A673 (cell line): ENCODE results near the gene MRFAP1L1. TPM values are rescaled to one million over a fixed set of nuclear protein-coding genes. Genes with fewer than 3 reads are reported as not detected.

Experiments
- BruUV-seq: library from RNA; stranded (reverse); fragments of 400-500 nt; replicated peaks from 2 replicates; lab custom pipeline; 2021; lab: Mats Ljungman, UMichigan
- CTCF ChIA-PET: fragments of 300-600 bp; sonication (Branson Sonifier 250); formaldehyde crosslinking; loops from one replicate; lab custom pipeline; 2022; ENCODE audit warnings: antibody characterized with exemption; lab: Charles Lee
- POLR2A ChIA-PET: fragments of 300-600 bp; sonication (Branson Sonifier 250); formaldehyde crosslinking; loops from one replicate; lab custom pipeline; 2022; ENCODE audit warnings: antibody characterized with exemption; ENCODE audit not compliant: low non-redundant PET; lab: Charles Lee
- DNase-seq: peaks from one replicate; pipeline ENCODE4 v3.0.0-alpha.2; 2015; ENCODE audit warnings: low spot score
- H3K27ac ChIP-seq: fragments of 200-600 bp; sonication (generic); 2 replicates; pipeline ENCODE4 v1.5.1; 2016; ENCODE audit warnings: mixed run types, low read depth, mild to moderate bottlenecking, mixed read lengths, antibody characterized with exemption, low read length; ENCODE audit not compliant: poor library complexity, severe bottlenecking
- H3K27me3 ChIP-seq: fragments of 200-600 bp; sonication (generic); replicated peaks from 2 replicates; pipeline ENCODE4 v1.6.1; 2017; ENCODE audit warnings: mixed run types, low read depth, mild to moderate bottlenecking, mixed read lengths, antibody characterized with exemption, low read length; ENCODE audit not compliant: insufficient read depth, poor library complexity
- H3K36me3 ChIP-seq: fragments of 200-600 bp; sonication (generic); 2 replicates; pipeline ENCODE4 v1.6.1; 2016; ENCODE audit warnings: mixed run types, mild to moderate bottlenecking, mixed read lengths, antibody characterized with exemption, low read length; ENCODE audit not compliant: insufficient read depth, poor library complexity, severe bottlenecking
- H3K4me1 ChIP-seq: fragments of 200-600 bp; sonication (generic); 2 replicates; pipeline ENCODE4 v1.6.1; 2017; ENCODE audit warnings: mixed run types, mild to moderate bottlenecking, mixed read lengths, antibody characterized with exemption, low read length; ENCODE audit not compliant: insufficient read depth, poor library complexity, severe bottlenecking
- H3K4me3 ChIP-seq: fragments of 200-600 bp; sonication (generic); 2 replicates; pipeline ENCODE4 v1.5.1; 2016; ENCODE audit warnings: low read depth, mixed run types, mild to moderate bottlenecking, mixed read lengths, low read length; ENCODE audit not compliant: poor library complexity, severe bottlenecking
- H3K9me3 ChIP-seq: fragments of 200-600 bp; sonication (generic); 2 replicates; pipeline ENCODE4 v1.6.1; 2016; ENCODE audit warnings: mixed run types, low read depth, mild to moderate bottlenecking, mixed read lengths, antibody characterized with exemption, low read length; ENCODE audit not compliant: poor library complexity, severe bottlenecking
- EZH2 ChIP-seq: fragments of 200-600 bp; sonication (generic); IDR thresholded peaks from 2 replicates; pipeline ENCODE4 v1.6.1; 2017; ENCODE audit warnings: borderline replicate concordance, low read depth, mild to moderate bottlenecking, mixed read lengths, antibody characterized with exemption, low read length; ENCODE audit not compliant: poor library complexity, severe bottlenecking
- intact Hi-C: fragments of 100-400 bp; cut with micrococcal nuclease; formaldehyde crosslinking; loops from one replicate; pipeline ENCODE4 v1.10.0; 2022; ENCODE audit not compliant: unreplicated experiment
- total RNA-seq: library from RNA; stranded (reverse); gene quantifications from 2 replicates; pipeline ENCODE4 v1.2.3, GENCODE V29; 2021
- TF ChIP-seq, protein P1 (sequence below): fragments of 300-800, 200-600 bp; sonication (generic); conservative IDR thresholded peaks from 2 replicates; pipeline ENCODE4 v1.5.1; 2017; ENCODE audit warnings: low read depth, mild to moderate bottlenecking, antibody characterized with exemption, low read length, moderate library complexity, mixed read lengths

Gene MRFAP1L1
- total RNA-seq, 1 experiment from 2014 or later: 61.0 TPM

DNA sequence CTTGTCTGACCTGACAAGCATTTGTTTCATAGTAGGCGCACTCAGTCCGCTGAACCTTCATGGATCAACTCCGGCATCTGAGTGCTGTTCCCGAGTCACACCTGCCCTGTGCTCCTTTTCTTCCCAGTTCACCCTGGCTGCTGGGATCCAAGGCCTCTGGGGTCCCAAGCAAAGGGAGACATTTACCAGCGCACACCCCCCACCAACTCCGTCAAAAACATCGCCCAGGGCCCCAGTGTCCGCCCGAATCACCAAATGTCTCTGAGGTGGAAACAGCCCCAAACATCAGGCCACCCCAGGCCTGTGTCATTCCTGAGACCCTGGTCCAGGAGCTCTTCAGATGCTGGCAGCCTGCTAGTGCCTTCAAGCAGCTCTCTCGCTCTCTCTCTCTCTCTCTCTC, 11.5 kb upstream of the MRFAP1L1 start:
- POLR2A ChIA-PET: no interaction called here
- CTCF ChIA-PET: interaction anchor here (0.7 to 2.0 kb wide), 3 partner anchors 152 to 361 kb away, joined by 3 to 31 read pairs (median 3); no protein-coding TSS in a partner anchor

DNA sequence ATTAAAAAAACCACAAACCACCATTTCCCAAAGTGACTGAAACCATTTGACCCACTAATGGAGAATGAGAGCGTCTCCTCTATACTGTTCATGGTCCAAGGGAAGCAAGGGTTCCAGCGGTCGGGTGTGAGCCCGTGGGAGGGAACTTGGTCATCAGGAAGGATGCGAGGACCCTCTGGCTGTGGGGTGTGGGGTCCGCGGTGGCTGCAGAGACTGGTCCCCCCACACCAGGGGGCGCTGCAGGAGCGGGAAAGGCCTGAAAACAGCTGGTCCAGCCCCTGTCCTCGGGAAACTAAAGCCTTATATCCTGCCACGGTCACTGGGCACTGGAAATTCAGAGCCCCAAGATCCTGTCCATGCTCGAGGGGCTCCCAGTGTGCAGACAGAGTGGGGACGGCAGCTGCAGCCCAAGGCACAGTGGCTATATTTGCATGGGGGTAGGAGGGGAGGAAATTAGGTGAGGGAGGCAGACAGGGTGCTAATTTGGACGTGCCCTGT, 10.6 kb upstream of the MRFAP1L1 start:
- Histone ChIP-seq H3K4me1 (peaks cover 6% of the 10 kb centered on the region), H3K27me3 (no peaks in the 10 kb centered on the region), H3K36me3 (no peaks in the 10 kb centered on the region), H3K9me3 (no peaks in the 10 kb centered on the region), H3K4me3 (no peak overlapping the region), H3K27ac (no peak overlapping the region)
- TF ChIP-seq EZH2: no peak
- TF ChIP-seq, protein P1, sequence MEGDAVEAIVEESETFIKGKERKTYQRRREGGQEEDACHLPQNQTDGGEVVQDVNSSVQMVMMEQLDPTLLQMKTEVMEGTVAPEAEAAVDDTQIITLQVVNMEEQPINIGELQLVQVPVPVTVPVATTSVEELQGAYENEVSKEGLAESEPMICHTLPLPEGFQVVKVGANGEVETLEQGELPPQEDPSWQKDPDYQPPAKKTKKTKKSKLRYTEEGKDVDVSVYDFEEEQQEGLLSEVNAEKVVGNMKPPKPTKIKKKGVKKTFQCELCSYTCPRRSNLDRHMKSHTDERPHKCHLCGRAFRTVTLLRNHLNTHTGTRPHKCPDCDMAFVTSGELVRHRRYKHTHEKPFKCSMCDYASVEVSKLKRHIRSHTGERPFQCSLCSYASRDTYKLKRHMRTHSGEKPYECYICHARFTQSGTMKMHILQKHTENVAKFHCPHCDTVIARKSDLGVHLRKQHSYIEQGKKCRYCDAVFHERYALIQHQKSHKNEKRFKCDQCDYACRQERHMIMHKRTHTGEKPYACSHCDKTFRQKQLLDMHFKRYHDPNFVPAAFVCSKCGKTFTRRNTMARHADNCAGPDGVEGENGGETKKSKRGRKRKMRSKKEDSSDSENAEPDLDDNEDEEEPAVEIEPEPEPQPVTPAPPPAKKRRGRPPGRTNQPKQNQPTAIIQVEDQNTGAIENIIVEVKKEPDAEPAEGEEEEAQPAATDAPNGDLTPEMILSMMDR: peak; percentile 94
- DNase-seq: peak; percentile 85
- CTCF ChIA-PET: interaction anchor here (0.6 to 2.0 kb wide), 6 partner anchors 11 to 362 kb away, joined by 3 to 31 read pairs (median 3); partner anchors contain the start of gene TADA2B
- intact Hi-C loops: loop anchor here (1.0 to 5.0 kb wide), 3 partner anchors 153 to 351 kb away; no protein-coding TSS in a partner anchor
- BruUV-seq: no TSS peak
- POLR2A ChIA-PET: no interaction called here

More for the DNA sequence above, 11.5 kb upstream of the MRFAP1L1 start:
- intact Hi-C loops: loop anchor here (2.0 to 5.0 kb wide), 2 partner anchors 266 to 350 kb away; no protein-coding TSS in a partner anchor
- no peak overlapping the region for H3K4me3 ChIP-seq
- no peaks in the 10 kb centered on the region for H3K27me3 ChIP-seq
- H3K4me1 ChIP-seq: peaks cover 6% of the 10 kb centered on the region
- no TSS peak for BruUV-seq
- H3K36me3 ChIP-seq: no peaks in the 10 kb centered on the region
- no peaks in the 10 kb centered on the region for H3K9me3 ChIP-seq
- TF ChIP-seq EZH2: no peak
- TF ChIP-seq, protein P1: no peak
- DNase-seq: no peak
- H3K27ac ChIP-seq: no peak overlapping the region

DNA sequence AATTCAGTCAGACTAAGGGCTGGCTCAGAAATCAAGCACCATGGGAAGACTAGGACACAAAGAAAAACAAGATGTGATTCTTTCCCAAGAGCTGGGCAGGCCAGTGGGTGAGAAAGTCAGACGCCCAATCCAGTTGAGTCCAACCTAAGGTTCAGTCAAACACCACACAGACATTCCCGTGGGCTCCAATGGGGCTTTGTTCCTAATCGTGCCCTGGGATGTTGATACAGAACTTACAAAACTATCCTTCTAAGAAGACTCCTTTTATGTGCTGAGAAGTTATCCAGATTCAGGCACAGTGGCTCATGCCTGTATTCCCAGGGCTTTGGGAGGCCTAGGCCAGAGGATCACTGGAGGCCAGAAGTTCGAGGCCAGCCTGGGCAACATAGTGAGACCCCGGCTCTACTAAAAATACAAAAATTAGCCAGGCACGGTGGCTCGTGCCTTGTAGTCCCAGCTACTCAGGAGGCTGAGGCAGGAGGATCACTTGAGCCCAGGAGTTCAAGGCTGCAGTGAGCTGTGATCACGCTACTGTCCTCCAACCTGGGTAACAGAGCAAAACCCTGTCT, 10.0 kb upstream of the MRFAP1L1 start:
- ChIA-PET CTCF (interaction anchor here (0.7 to 2.0 kb wide), 4 partner anchors 18 to 362 kb away, joined by 3 to 31 read pairs (median 3); no protein-coding TSS in a partner anchor), POLR2A (no interaction called here)
- Histone ChIP-seq H3K27me3 (no peaks in the 10 kb centered on the region), H3K36me3 (no peaks in the 10 kb centered on the region), H3K4me3 (no peak overlapping the region), H3K4me1 (peaks cover 6% of the 10 kb centered on the region), H3K27ac (no peak overlapping the region), H3K9me3 (no peaks in the 10 kb centered on the region)
- DNase-seq: no peak
- intact Hi-C loops: loop anchor here (1.0 to 5.0 kb wide), 4 partner anchors 63 to 351 kb away; partner anchors contain the start of gene KIAA0232
- TF ChIP-seq EZH2: no peak
- TF ChIP-seq, protein P1: no peak
- BruUV-seq: no TSS peak
